Muscle of leg (tissue), 11 donors: ENCODE results near the gene TMEM44. TPM values are rescaled to one million over a fixed set of nuclear protein-coding genes. Genes with fewer than 3 reads are reported as not detected.
"Not testable (repeated sequence)": the region's sequence is repeated elsewhere in the genome, so short reads cannot be mapped to it uniquely, and the experiment has no call there.

ENCODE experiments used
- DNase-seq: peaks from one replicate; pipeline ENCODE4 v3.0.0; 2013
- H3K27ac ChIP-seq: one replicate; pipeline ENCODE4 v1.5.1; 2013; ENCODE audit warnings: mild to moderate bottlenecking, low read length, control low read depth
- H3K27me3 ChIP-seq: one replicate; pipeline ENCODE4 v1.6.1; 2013; ENCODE audit warnings: low read length; ENCODE audit not compliant: control insufficient read depth, insufficient read depth
- H3K36me3 ChIP-seq: one replicate; pipeline ENCODE4 v1.6.1; 2013; ENCODE audit warnings: low read length; ENCODE audit not compliant: control insufficient read depth, insufficient read depth
- H3K4me1 ChIP-seq: one replicate; pipeline ENCODE4 v1.6.1; 2013; ENCODE audit warnings: low read length; ENCODE audit not compliant: control insufficient read depth, insufficient read depth
- H3K4me3 ChIP-seq: one replicate; pipeline ENCODE4 v1.5.1; 2013; ENCODE audit warnings: low read length, control low read depth
- H3K9me3 ChIP-seq: replicated peaks from 2 replicates; pipeline ENCODE4 v1.6.1; 2013; ENCODE audit warnings: low read depth, low read length; ENCODE audit not compliant: control insufficient read depth
- WGBS: methylation state at CpG from one replicate; pipeline ENCODE4 v1.1.5; 2013; ENCODE audit warnings: missing lambda C conversion rate; ENCODE audit not compliant: insufficient coverage; 5-methylcytosine and 5-hydroxymethylcytosine counted together
- polyA plus RNA-seq, 8 donors: library from polyadenylated mRNA; unstranded; fragments of 120-200 nt; gene quantifications; one replicate each; pipeline versions ENCODE4 v1.2.1 to v1.2.3, GENCODE V29; 2013; ENCODE audit warnings: inconsistent platforms in 1 of 8, low replicate concordance in 1 of 8; ENCODE audit not compliant: insufficient read length in 8 of 8, insufficient read depth in 1 of 8
- total RNA-seq: library from RNA; stranded (reverse); fragments of 120-200 nt; gene quantifications from one replicate; pipeline ENCODE4 v1.2.4, GENCODE V29; 2013

The TMEM44 gene
- total and polyA plus RNA-seq, 9 donors, result 10.0 to 26.2 (median 20.4) TPM

DNA sequence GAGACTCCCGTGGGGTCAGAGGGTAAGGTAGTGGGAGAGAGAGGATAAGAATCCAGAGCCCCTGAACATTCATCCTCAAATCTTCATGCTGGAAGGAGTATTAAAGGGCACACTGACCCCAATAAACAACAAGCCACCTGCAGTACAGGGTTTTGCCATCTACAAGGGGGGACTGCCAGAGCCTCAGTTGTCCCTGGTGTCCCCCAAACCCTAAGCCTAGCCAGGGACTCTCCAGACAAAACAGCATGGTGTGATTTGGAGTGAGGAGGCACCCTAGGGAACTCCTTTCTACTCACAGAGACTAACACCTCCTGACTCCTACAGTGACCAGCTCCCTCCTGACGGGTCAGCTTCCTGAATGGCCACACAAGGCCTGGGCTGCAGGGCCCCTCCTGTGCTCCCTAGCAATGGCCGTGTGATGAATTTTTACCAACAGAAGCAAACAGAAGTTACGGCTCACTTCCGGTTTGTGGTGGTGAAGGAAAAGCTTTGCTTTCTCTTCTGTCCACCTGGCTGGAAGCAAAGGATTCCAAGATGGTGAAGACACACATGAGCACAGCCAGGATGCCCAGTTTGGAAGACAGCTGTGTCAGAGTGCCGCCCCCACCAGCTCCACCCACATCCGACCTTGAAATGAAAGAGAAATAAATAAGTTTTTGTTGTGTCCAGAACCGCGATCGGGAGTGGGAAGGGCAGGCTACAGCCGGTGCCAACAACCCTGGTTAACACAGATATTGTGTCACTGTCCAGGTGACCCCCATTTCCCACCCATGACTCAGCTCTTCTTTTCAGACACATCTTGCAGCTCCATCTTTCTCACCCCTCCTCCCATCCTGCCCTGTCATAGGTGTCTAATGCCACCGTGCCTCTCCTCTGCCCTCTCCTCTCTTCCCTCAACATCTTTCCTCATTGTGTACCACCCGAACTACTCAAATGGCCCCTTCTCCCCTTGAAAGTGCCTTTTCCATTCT, 76.8 kb downstream of the TMEM44 start:
- Histone ChIP-seq H3K9me3 (no peaks in the 10 kb centered on the region), H3K4me3 (no peak overlapping the region), H3K4me1 (peaks cover 3% of the 10 kb centered on the region), H3K27ac (no peak overlapping the region), H3K27me3 (no peaks in the 10 kb centered on the region), H3K36me3 (no peaks in the 10 kb centered on the region)
- 66% methylated on average over 7 of the region's 13 CpGs for WGBS
- DNase-seq, result no peak

- Histone ChIP-seq H3K4me1 (peaks cover 5% of the 10 kb centered on the region), H3K36me3 (no peaks in the 10 kb centered on the region), H3K4me3 (no peak overlapping the region), H3K27ac (no peak overlapping the region), H3K9me3 (no peaks in the 10 kb centered on the region), H3K27me3 (no peaks in the 10 kb centered on the region)
- 56% methylated on average over 11 of the region's 15 CpGs for WGBS
- DNase-seq, result no peak
Observed at GRCh38 chr3:194555175-194556062, 77.8 kb downstream of the TMEM44 start.

DNA sequence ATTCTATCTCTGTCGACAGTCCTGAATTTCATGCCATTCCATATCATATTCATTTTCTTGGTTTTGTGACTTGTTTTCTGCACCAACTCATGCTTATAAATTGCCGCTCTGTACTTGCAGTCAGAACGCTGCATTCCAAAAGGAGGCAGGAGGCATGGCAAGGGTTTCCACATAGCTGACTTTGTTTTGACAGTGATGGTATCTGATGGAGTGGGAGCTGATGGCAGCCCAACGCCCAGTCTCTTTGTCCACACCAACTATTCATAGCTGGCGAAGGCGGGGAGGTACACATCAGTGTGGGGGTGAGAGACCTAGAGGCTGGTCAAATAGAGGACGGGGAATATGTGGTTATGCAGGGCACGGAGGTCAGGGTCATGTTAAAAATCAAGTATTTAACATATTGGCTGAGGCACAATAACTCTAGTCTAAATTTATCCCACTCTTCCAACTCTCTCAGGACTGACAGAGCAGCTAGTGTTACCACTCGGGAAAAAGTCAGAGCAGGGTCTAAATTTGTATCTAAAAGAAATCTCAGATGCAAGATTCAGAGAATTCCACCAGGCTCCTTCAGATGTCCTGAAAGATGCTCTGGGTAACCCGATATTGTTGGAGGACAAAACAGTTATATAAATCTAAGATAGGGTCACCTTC, 78.6 kb downstream of the TMEM44 start:
- Histone ChIP-seq H3K36me3 (no peaks in the 10 kb centered on the region), H3K9me3 (no peaks in the 10 kb centered on the region), H3K27me3 (no peaks in the 10 kb centered on the region), H3K4me1 (peaks cover 5% of the 10 kb centered on the region), H3K27ac (no peak overlapping the region), H3K4me3 (no peak overlapping the region)
- WGBS, result 67% methylated on average over 5 of the region's 10 CpGs
- DNase-seq, result no peak

DNA sequence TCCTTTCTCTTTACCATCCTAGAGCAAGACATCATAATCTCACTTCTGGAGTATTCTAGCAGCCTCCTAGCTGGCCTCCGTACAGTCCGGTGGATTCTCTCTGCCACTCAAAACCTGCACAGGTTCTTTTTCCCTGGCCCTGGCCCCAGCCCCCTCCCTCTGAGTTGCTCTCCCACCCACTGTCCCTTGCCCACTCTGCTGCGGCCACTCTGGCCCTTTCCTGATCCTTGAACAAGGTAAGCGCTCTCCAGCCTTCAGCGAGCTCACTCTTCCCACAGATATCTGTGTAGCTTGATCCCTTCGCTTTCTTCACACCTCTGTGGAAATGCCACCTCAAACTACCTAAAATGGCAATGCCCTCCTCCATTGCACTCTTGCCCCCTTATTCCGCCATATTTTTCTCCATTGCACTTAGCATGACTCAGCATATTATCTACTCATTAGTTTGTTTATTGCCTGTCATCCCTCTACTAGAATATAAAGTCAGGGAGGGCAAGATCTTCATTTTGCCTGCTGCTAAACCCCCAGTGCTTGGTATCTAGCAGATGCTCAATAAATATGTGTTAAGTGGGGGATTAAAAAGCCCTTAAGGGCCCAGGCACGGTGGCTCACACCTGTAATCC, 80.8 kb downstream of the TMEM44 start:
- Histone ChIP-seq H3K4me1 (peaks cover 14% of the 10 kb centered on the region), H3K27me3 (no peaks in the 10 kb centered on the region), H3K27ac (no peak overlapping the region), H3K36me3 (no peaks in the 10 kb centered on the region), H3K9me3 (no peaks in the 10 kb centered on the region), H3K4me3 (no peak overlapping the region)
- DNase-seq, result no peak
- WGBS, result 90% methylated on average over 8 of the region's 8 CpGs

- 84% methylated on average over 5 of the region's 9 CpGs for WGBS
- Histone ChIP-seq H3K27ac (no peak overlapping the region), H3K4me1 (peaks cover 12% of the 10 kb centered on the region), H3K9me3 (no peaks in the 10 kb centered on the region), H3K4me3 (no peak overlapping the region), H3K27me3 (no peaks in the 10 kb centered on the region), H3K36me3 (no peaks in the 10 kb centered on the region)
- DNase-seq, result no peak
Observed at GRCh38 chr3:194549853-194550252, 83.4 kb downstream of the TMEM44 start.

DNA sequence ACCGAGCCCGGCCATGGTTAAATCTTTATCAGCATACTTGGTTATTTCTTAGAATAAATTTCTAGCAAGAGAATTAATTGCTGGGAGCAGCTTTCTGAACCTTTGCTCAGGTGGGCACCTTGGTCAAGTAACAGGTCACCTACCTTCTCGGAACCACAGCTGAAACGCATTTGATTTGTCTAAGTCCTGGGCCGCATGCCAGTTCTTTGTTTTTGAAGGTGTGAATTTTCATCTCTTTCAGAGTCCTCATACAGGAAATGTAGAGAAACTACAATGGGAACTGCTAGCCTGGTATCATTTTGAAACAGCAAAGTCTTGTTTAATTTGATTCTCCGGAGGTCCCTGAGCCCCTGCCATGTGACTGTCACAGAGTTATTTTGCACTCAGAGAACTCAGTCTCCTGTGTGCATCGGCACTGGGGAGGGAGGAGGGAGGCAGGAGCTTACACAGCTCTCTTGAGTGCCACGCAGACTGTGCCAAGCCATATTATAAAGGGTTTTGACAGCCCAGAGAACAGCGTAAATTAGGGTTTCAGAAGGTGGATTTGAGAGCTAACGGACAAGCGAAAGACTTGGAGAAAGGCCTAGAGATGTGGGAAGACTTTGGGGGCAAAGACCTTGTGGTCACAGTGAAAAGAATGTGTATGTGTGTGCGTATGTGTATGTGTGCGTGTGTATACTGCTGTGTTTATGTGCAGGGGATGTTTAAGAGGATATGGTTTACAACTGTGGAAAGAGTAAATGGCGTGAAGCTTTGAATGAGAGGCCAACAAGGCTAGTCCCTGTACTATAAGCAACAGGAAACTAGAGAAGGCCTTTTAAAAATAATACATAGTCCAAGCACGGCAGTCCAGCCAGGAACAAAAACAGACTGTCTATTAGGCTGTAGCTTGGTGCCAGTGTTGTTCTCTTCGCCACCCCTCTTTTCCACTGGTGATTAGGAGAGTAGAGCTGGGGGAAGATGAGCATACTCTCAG, 84.6 kb downstream of the TMEM44 start:
- WGBS, result 62% methylated on average over 8 of the region's 16 CpGs
- peak; percentile 10 for DNase-seq
- Histone ChIP-seq H3K27me3 (no peaks in the 10 kb centered on the region), H3K4me3 (no peak overlapping the region), H3K27ac (no peak overlapping the region), H3K36me3 (no peaks in the 10 kb centered on the region), H3K9me3 (no peaks in the 10 kb centered on the region), H3K4me1 (peaks cover 12% of the 10 kb centered on the region)

GRCh38 chr3:194547042-194547441, 86.2 kb downstream of the TMEM44 start:
- Histone ChIP-seq H3K27ac (no peak overlapping the region), H3K9me3 (no peaks in the 10 kb centered on the region), H3K27me3 (no peaks in the 10 kb centered on the region), H3K4me3 (no peak overlapping the region), H3K36me3 (no peaks in the 10 kb centered on the region), H3K4me1 (peaks cover 12% of the 10 kb centered on the region)
- WGBS, result no CpG with 5 or more reads among the region's 3 CpGs
- DNase-seq, result no peak

GRCh38 chr3:194545538-194545937, 87.7 kb downstream of the TMEM44 start:
- not testable (repeated sequence) for DNase-seq, H3K4me1 ChIP-seq, H3K27me3 ChIP-seq, H3K9me3 ChIP-seq, H3K27ac ChIP-seq, H3K36me3 ChIP-seq, H3K4me3 ChIP-seq
- WGBS, result 82% methylated on average over 6 of the region's 7 CpGs

DNA sequence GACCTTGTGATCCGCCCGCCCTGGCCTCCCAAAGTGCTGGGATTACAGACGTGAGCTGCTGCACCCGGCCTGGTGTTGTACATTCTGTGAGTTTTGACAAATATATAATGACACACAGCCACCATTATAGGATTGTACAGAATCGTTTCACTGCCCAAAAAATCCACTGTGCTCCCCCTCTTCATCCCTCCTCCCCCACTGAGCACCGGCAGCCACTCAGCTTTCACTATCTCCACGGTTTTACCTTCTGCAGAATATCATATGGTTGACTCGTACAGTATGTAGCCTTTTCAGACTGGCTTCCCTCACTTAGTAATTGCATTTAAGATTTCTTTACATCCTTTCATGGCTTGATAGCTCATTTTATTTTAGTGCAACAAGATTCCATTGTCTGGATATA, 89.7 kb downstream of the TMEM44 start:
- Histone ChIP-seq H3K27ac (no peak overlapping the region), H3K4me3 (no peak overlapping the region), H3K4me1 (peaks cover 4% of the 10 kb centered on the region), H3K27me3 (no peaks in the 10 kb centered on the region), H3K36me3 (no peaks in the 10 kb centered on the region), H3K9me3 (no peaks in the 10 kb centered on the region)
- no peak for DNase-seq
- 58% methylated on average over 4 of the region's 8 CpGs for WGBS
